Measurements from ENCODE around the gene REXO4.

DNA sequence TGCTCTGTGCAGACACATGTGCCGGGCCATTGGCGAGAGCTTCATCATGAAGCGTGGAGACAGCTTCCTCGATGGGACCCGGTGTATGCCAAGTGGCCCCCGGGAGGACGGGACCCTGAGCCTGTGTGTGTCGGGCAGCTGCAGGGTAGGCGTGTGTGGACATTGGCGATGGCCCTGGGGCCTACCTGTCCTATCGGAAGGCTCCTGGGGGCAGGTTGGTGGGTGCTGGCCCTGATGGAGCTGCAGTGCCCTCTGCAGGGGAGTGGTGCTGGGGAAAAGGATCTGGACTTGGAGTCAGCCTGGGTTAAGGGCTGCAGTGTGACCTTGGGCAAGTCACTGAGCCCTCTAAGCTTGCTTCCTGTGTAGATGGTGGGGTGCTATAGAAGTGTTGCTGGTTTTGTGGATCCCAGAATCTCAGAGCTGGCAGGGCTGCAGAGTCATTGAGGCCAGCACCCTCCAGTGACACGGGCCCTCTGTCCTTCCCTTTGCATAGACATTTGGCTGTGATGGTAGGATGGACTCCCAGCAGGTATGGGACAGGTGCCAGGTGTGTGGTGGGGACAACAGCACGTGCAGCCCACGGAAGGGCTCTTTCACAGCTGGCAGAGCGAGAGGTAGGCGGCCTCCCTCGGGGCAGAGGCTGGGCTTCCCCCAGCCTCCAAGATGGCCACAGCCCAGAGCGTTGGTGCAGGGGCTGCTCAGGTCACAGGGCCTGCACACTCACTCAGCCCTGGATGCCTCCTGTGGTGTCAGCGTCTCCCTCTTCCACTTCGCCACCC lies 20.1 kb upstream of the REXO4 start:
- TF ChIP-seq, protein P1, sequence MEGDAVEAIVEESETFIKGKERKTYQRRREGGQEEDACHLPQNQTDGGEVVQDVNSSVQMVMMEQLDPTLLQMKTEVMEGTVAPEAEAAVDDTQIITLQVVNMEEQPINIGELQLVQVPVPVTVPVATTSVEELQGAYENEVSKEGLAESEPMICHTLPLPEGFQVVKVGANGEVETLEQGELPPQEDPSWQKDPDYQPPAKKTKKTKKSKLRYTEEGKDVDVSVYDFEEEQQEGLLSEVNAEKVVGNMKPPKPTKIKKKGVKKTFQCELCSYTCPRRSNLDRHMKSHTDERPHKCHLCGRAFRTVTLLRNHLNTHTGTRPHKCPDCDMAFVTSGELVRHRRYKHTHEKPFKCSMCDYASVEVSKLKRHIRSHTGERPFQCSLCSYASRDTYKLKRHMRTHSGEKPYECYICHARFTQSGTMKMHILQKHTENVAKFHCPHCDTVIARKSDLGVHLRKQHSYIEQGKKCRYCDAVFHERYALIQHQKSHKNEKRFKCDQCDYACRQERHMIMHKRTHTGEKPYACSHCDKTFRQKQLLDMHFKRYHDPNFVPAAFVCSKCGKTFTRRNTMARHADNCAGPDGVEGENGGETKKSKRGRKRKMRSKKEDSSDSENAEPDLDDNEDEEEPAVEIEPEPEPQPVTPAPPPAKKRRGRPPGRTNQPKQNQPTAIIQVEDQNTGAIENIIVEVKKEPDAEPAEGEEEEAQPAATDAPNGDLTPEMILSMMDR (IDR thresholded peaks at IDR 0.05), result no peak
- TF ChIP-seq EP300 (IDR thresholded peaks at IDR 0.05) (no peak), POLR2AphosphoS5 (IDR thresholded peaks at IDR 0.05) (no peak), POLR2A (IDR thresholded peaks at IDR 0.05) (no peak)

Measured in sigmoid colon (tissue), 4 donors.